Nucleus accumbens (tissue), 56 donors: Measurements from ENCODE around the gene TMEM108.
A peak's percentile ranks its signal among the peaks of the same experiment; 100 is the strongest.

Experiments
- DNase-seq, 56 donors: peaks; one replicate each; lab custom pipeline; 2025; lab: John Stamatoyannopoulos, UW

TMEM108 gene

DNA sequence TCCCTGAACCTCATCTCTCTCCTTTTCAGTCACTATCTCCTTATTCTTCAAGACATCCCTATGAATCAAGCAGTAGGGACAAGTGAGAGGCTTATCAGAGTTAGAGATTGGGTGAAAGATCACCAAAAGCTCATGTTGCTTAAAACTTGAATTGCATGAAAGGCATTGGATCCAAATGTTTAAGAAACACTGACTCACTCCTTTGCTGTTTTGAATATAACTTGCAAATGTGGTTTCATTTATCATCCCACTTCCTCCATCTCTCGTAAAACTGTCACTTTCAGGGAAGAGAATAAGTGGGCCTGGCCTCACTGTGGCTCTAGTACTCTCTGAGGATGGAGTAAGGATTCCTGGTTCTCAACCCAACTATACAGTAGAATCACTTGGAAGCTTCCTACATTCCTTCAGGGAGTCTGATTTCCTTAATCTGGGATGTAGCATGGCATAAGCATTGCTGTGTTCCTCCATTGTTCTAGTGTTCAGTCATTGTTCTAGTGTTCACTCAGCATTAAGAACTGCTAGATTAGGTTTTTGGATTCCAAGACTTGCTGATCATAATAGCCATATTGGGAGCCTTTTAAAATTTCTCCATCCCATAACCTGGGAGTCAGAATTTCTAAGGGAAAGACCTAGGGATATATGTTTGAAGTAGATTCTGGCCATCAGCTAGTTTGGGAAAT, 171.8 kb downstream of the TMEM108 start:
- DNase-seq, result no peak

DNA sequence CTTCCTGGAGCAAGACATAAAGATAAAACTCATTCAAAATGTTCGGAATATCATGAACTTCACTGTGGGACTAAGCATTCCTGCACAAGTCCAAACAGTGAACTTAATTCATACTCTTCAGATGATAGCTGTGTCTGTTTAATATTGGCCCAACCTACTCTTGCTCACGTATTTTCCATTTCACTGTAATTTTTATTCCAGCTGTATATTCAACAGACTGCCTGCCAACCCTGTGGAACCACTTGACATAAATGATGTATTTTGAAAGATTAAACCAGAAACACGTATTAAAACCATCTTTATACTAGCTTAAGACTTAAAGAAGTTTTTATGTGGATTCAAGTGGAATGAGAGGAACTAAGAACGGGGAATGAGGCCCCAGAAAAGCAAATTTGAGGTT, 172.5 kb downstream of the TMEM108 start:
- DNase-seq, result no peak

DNA sequence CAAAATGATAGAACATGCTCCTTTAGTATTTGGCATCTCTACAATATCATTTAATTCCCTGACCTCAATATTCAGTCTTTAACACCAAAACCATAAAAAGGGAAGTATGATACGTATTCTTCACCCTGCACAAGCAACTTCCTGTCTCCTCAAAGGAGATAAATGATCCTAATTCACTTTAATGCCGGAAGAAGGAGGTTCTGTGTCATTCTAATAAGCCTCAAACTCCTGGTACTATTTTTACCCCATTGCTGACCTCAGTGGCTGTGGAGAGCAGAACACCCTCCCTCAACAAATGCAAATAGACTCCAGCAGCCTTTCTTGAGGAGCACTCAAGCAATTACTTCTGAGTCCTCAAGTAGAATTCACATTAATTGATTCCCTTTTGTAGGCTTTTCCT, 173.3 kb downstream of the TMEM108 start:
- peak in 5 of 56 donors; percentile 4 to 47 (median 9) for DNase-seq

DNA sequence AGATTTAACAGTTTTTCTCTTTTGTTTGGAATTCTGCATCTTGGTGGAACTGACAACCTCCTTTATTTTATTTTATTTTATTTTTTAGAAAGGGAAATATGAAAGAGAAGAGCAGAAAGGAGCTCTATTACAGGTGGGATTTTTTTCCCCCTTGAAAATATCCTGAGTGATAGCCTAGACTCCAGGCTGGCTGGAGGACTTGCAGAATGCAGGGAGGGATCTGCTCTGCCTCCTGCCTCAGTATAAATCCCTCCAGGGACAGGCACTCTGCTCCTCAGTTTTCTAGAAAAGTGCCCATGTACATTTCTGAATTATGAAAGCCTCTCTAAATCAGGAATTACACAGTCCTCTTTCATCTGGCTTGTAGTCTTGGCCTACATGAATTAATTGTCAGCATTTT, 173.7 kb downstream of the TMEM108 start:
- no peak for DNase-seq

DNA sequence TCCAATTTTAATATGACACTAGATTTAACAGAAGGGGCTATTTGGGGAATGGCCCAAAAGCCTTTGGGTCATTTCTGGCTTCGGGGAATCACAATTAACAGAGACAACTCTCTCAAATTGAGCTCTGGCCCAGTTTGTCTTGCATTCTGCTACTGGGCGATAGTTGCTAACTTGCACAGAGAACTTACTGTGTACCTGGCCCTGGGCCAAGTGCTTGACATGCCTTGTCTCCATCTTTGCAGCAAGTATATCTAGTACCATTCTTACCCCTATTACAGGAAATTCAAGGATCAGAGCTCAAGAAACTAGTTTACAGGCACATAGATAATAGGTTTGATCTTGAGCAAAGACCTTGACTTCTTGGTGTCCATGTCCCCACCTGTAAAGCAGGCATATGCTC, 175.7 kb downstream of the TMEM108 start:
- peak in 3 of 56 donors; percentile 8 to 35 (median 8) for DNase-seq

DNA sequence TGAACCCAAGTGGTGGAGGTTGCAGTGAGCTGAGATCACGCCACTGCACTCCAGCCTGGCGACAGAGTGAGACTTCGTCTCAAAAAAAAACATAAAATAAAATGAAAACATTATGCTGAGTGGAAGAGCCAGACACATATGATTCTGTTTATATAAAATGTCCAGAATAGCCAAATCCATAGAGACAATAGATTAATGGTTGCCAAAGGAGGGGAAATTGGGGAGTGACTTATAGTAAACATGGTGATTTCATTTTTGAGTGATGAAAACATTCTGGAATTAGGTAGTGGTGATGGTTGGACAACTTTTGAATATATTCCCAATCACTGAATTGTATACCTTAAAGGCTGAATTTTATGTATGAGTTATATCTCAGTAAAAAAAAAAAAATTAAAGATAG, 189.6 kb downstream of the TMEM108 start:
- DNase-seq, result no peak

DNA sequence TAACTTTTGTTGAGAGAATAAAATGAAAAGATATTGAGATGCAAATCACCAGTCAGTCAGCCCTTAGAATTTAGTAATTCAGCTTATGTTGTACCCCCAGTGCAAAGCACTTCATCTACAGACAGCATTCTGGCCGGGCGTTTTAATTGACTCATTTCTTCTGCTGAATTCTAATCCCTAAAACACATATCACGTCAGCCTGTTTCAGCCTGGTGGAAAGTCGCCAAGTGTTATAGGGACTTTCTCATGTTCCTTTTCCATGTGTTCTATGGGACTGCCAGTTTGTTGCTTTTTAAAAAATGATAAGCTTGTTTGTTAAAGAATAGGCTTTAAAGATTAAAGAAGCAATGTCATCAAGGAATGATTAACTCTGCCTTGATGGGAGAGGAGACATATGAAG, 192.0 kb downstream of the TMEM108 start:
- peak in 1 of 56 donors; percentile 10 for DNase-seq

DNA sequence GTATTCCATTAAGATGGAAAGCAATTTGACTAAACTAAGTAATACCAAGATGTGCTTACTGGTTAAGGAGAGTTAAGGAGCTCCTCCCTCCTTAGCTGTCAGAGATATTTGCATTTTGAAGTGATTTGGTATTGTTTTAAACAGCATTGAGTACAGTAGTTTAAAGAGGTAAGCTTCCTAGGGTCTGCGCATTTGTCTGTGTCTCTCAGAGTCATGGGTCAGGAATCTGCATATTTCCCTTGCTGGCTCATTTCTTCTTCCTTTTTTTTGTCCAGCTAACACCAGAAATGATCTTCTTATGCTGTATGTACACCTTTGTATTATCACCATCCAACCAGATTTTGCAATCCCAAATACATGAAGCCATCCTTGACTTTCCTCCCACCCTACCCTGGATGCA, 198.7 kb downstream of the TMEM108 start:
- DNase-seq, result no peak

DNA sequence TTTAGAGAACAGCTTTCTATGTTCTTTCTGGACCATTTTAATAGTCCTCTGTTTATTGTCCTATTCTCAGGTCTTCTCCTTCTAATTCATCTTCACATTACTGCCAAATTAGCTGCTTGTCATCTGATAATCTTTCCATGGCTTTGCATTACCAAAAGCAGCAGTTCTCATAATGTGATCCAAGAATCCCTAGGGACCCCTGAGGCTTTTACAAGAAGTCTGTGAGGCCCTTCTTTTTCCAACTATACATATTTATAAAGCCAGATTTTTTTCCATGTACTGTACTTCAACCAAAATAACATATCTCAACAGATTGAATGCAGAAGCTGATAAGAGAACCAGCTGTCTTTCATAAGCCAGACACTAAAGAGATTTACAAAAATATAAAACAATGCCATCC, 199.2 kb downstream of the TMEM108 start:
- DNase-seq, result no peak

DNA sequence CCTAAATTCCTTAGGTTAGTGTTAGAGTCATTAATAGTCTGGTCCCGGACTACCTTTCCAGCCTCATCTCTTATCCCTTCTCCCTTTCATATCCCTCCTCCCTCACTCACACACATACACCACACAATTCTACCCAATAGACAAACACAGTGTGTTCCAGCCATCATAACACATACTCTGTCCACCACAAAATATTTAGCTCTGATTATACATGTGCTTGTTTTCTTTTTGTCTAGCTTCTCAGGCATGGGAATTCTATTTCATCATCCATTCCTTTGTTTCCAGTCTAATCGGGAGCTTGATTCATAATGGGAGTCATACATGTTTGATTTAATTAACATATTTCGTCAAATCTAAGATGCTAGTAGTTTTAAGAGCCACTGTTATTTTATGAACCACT, 199.8 kb downstream of the TMEM108 start:
- DNase-seq, result no peak

DNA sequence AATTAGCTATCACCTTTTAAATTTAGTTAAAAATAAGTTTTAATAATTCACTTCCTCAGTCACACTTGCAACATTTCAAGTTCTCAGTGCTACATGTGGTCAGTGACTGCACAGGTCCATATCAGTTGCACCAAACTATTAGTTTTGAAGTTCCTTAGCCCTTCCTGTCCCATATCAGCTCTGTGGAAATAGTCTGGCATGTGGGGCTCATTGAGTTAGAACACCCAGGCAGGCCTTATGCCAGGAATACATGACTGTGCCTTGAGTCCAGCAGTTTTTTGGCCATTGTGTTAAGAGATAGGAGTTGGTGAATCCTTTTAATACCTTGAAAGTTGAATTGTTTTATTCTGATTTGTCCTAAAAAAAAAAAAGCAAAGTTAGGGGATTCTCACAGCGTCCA, 207.9 kb downstream of the TMEM108 start:
- no peak for DNase-seq

DNA sequence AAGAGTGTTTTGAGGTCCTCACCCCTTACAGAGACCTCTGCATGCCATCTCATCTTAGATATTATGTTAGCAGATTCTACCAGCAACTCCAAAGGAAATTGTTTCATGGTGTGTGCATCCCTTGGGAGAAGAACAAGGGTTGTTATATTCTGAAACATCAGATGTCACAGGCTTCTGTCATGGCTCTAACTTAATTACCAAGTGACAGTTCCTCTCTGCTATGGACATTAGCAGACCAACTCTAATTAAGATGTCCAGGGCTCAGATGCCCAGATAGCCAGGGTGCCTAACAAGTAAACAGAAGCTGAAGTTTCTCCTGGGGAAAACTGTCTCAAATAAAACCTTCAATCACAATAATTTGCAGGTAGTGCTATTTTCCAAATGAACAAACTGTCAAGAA, 208.6 kb downstream of the TMEM108 start:
- DNase-seq, result no peak

DNA sequence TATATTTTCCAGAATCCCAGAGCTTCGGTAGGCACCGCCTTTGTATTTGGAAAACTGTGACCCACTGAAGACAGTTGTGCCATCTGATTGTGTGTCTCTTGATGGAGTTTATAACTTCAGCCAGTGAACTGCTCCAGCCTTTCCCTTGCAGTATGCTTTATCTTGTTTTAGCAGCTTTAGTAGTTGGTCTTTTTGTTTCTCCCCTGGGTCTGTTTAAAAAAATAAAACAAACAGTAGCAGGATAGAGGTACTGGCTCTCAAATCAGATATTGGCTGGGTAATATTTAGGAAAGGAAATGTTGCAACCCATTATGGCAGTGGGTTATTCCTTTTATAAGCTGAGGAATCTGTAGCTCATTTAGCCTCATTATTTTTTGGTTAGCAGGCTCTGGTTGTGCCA, 210.2 kb downstream of the TMEM108 start:
- no peak for DNase-seq

DNA sequence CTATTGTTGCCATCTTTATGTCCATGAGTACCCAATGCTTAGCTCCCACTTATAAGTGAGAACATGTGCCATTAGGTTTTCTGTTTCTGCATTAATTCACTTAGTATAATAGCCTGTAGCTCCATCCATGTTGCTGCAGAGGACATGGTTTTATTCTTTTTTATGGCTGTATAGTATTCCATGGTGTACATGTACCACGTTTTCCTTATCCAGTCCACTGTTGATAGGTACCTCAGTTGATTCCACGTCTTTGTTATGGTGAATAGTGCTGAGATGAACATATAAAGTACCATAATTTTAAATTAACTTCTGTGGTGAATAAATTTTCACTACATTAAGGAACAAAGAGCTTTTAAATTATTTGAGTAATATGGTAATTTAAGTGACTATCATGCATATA, 211.3 kb downstream of the TMEM108 start:
- DNase-seq, result no peak

DNA sequence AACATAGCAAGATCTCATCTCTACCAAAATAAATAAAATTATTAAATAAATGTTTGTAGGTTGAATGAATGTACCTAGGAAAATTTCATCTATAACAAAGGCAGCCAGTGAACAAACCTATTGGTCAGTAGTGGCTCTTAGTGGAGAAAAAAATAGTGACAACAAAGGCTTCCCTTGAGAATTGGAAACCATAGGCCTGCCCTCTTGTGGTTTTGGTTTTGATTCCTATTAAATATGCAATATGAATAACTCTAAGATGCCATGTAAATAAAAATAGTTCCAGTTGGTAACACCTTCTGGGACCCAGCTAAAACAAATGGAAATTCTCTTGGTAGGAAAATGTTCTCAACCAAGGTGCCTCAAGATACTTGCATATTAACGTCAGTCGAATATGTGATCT, 216.0 kb downstream of the TMEM108 start:
- DNase-seq, result no peak

DNA sequence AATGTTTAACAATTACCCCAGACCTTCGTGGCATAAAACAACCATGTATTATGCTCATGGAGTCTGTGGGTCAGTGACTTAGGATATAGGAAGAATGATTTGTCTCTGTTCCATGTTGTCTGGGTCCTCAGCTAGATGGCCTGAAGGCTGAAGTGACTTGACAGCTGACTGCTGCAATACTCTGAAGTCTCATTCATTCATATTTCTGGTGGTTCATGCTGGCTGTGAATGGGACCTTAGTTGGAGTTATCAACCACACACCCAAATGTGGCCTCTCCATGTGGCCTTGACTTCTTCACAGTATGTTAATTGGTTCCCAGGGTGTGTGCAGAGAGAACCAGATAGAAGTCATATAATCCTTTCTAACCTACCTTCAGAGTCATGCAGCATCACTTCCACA, 216.5 kb downstream of the TMEM108 start:
- no peak for DNase-seq

DNA sequence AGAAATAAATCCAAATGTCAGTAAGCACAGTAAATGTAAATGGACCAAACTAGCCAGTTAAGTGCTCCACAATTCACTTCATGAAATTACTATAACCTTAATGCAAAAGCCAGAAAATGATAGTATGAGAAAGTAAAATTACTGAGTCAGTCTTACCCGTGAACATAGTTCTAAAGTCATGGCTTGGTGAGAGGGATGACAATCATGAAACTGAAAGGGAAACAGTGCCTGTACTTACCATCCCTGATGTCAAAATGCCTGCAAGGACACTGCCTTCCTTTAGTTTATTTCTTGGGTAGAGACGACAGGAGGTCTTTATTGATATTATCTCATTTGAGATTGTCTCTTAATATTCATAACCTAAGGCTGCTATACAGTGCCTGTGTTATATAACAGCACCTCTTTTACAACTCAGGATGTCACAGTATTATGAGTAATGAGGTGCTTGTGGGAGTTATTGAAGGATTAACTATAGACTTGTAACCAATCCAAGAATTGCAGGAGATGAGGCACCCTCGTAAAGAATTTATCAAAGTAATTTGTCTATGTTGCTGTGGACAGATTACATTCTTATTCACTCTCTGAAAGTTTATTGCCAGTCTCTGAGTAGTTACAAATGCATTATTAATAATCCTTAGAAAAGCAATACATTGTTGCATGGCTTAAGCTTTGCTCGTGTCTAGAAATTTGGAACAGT, 218.7 kb downstream of the TMEM108 start:
- no peak for DNase-seq

DNA sequence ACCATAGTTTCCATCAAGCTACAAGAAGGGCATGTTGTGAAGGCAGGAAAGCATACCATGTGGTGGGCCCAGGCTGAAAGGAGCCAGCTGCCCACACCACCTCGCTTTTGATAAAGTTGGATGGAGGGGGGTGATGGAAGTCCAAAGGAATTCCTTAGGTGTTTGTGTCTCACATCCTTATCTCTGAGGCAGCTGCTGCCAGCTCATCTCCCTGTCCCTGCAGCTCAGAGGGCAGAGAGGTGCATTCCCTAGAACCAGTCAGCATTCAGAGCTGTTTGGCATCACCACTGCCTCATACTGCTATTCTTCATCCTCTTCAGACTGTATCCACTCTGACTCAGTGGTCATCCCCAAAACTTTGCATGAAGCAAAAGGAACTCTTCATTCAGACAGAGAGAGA, 220.2 kb downstream of the TMEM108 start:
- no peak for DNase-seq

DNA sequence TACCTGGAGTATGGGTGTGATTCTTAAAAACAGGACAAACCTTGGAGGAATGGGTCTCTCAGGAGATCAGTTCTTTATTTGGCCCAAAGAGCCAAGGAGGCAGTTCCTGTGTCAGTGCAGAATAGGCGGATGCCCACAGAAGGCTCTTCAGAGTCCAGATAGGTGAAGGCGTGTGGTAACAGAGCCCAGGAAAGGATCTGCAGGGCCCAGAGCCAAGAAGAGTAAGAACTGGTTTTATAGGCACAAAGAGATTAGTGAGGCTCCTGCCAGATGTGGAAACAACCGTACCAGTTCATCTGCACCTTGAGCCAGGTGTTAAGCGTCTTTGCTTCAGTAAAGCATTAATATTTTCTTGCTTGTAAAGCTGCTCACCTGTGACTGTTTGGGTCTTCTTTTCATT, 221.6 kb downstream of the TMEM108 start:
- no peak for DNase-seq

DNA sequence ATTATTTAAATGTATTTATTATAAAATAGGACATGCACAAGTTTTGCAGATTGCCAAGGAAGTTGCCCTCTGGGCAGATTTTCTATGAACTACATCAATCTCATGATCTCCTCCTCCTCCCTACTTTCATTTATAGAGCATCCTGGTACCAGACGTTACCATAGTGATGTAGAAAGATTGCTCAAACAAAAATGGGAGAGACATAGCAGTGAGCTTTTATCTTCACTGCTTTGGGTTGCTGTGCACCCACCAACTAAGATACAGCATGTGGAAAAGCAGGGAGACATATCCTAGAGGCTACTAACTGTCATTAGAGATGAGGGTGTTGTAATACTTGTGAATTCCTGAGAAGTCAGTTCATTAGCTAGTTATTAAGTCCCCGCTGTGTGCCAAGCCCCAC, 224.1 kb downstream of the TMEM108 start:
- DNase-seq, result no peak

DNA sequence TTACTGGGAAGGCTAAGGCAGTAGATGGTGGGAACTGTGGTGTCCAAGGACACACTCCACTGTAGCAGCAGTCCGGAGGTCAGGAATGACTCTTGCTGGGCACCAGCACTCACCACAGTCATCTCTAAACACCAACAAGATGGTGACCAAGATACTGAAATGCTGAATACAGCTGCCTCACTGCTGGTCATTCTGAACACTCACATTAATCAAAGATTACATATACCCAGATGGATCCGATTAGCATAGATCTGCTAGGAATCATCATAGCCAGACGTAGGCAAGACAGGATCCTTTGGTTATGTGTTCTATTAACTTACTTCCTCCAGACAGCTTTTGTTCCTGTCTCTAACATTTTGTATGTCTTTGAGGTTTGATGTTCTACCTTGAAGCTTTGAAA, 226.7 kb downstream of the TMEM108 start:
- no peak for DNase-seq

DNA sequence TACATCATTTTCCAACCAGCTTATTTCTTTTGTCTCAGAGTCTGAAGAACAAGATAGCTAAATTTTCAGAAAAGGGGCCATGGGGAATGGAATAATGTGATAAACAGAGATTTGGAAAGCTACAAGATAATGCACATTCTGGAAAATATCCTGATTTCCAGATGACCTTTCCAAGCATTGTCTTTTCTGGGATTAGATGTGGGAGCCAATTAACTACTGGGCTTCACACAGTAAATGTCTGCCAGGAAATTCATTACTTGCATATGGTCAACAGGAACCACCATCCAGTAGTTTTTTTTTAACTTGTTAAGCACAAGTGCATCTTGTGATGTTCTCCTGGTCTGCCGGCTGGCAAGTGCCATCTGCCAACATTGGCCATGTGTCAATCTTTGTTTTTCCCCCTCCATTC, 230.5 kb downstream of the TMEM108 start:
- DNase-seq, result no peak

DNA sequence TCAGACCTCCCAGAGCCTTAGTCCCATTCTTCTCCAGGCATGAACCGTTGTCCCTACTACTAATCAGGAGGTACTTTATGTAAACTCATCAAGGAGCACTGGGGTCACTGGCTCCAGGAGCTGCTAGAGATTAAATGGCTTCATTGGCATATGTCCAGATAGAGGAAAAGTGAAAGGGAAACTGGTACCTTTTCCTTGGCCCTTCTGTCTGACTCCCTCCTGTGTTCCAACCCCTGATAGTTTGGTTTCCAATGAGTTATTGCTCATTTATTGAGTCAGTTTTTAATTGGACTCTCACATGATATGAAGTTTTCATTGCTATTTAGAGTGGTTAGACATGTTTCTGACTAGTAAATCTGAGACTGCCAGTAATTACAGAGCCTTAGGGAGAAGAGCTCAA, 231.2 kb downstream of the TMEM108 start:
- DNase-seq, result no peak
